OCI-LY3 (cell line): Measurements from ENCODE around the gene HILPDA.
A peak's percentile ranks its signal among the peaks of the same experiment; 100 is the strongest.

Experiments used
- H2AFZ ChIP-seq: fragments of 200-600, 300-600 bp; shearing (Covaris generic); 2 replicates; pipeline ENCODE4 v1.6.0; 2014; ENCODE audit warnings: antibody characterized with exemption, low read depth, low read length
- H3K27ac ChIP-seq: fragments of 200-600, 300-600 bp; sonication (generic); 2 replicates; pipeline ENCODE4 v1.5.1; 2014; ENCODE audit warnings: mild to moderate bottlenecking, low read length, moderate library complexity, mixed read lengths
- H3K27me3 ChIP-seq: fragments of 200-600, 300-600 bp; sonication (generic); 2 replicates; pipeline ENCODE4 v1.6.1; 2014; ENCODE audit warnings: low read depth, low read length, mixed read lengths
- H3K36me3 ChIP-seq: fragments of 200-600, 300-600 bp; sonication (generic); replicated peaks from 2 replicates; pipeline ENCODE3; 2014; ENCODE audit warnings: low read depth, low read length, mixed read lengths
- H3K4me1 ChIP-seq: fragments of 300-600, 200-600 bp; sonication (generic); 2 replicates; pipeline ENCODE4 v1.6.1; 2014; ENCODE audit warnings: low read length, mixed read lengths
- H3K4me2 ChIP-seq: fragments of 200-600, 300-600 bp; sonication (generic); 2 replicates; pipeline ENCODE4 v1.6.1; 2014; ENCODE audit warnings: low read length, mixed read lengths
- H3K4me3 ChIP-seq: fragments of 300-600, 200-600 bp; sonication (generic); 2 replicates; pipeline ENCODE4 v1.5.1; 2014; ENCODE audit warnings: antibody characterized with exemption, mild to moderate bottlenecking, low read length, moderate library complexity
- H3K79me2 ChIP-seq: fragments of 300-600, 200-600 bp; shearing (Covaris generic); 2 replicates; pipeline ENCODE4 v1.6.1; 2014; ENCODE audit warnings: mild to moderate bottlenecking, low read length, mixed read lengths
- H3K9ac ChIP-seq: fragments of 300-600, 200-600 bp; shearing (Covaris generic); 2 replicates; pipeline ENCODE4 v1.6.0; 2014; ENCODE audit warnings: mild to moderate bottlenecking, low read length, moderate library complexity
- H3K9me3 ChIP-seq: fragments of 200-600, 300-600 bp; shearing (Covaris generic); 2 replicates; pipeline ENCODE4 v1.6.1; 2014; ENCODE audit warnings: low read length, mixed read lengths; ENCODE audit not compliant: insufficient read depth
- H4K20me1 ChIP-seq: fragments of 200-600, 300-600 bp; sonication (generic); 2 replicates; pipeline ENCODE4 v1.6.1; 2016; ENCODE audit warnings: low read length, mixed read lengths; ENCODE audit not compliant: insufficient read depth
- EZH2phosphoT487 ChIP-seq: fragments of 200-600 bp; shearing (Covaris generic); IDR thresholded peaks from 2 replicates; pipeline ENCODE4 v1.6.1; 2018; ENCODE audit warnings: antibody characterized with exemption, mixed run types, low read depth
- TF ChIP-seq, protein P1 (sequence below): fragments of 200-600, 300-600 bp; sonication (generic); IDR thresholded peaks from 2 replicates; pipeline ENCODE4 v1.5.1; 2014; ENCODE audit warnings: antibody characterized with exemption, low read length, low read depth

HILPDA gene

DNA sequence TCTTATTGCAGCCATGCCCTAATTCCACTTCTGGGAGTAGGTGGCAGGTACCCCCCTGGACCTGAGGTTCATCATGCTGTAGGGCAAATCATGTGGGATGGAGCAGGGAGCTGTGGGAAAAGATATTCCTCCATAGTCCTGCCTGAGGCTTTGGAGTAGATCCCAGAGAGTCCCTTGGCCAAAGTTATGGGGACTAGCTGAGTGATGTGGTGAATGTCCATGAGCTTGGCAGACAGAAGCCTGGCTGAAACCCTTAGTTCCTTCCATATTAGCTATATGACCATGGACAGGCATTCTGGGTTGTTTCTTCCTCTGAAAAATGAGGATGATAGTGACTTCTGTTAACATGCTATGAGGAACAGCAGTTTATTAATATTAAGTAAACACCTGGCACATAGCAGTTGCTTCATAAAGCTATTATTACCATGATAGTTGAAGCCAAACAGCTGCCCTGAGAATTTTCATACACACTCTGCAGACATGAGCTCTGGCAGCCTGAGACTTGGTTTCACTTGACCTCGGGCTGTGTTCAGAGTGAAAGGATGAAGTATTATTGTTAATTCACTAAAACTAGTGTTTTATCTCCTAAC, 30.9 kb upstream of the HILPDA start:
- peaks cover 23% of the 10 kb centered on the region; the same call in 1 of the 2 replicates for H3K4me1 ChIP-seq
- no peaks in the 10 kb centered on the region for H3K79me2 ChIP-seq
- H3K36me3 ChIP-seq = no peaks in the 10 kb centered on the region
- no peaks in the 10 kb centered on the region for H3K9me3 ChIP-seq
- no peak overlapping the region for H3K4me2 ChIP-seq
- no peak overlapping the region for H2AFZ ChIP-seq
- no peak overlapping the region for H3K9ac ChIP-seq
- H3K4me3 ChIP-seq = no peak overlapping the region
- H3K27ac ChIP-seq = no peak overlapping the region
- TF ChIP-seq EZH2phosphoT487 = no peak
- no peaks in the 10 kb centered on the region for H3K27me3 ChIP-seq
- H4K20me1 ChIP-seq = no peaks in the 10 kb centered on the region

DNA sequence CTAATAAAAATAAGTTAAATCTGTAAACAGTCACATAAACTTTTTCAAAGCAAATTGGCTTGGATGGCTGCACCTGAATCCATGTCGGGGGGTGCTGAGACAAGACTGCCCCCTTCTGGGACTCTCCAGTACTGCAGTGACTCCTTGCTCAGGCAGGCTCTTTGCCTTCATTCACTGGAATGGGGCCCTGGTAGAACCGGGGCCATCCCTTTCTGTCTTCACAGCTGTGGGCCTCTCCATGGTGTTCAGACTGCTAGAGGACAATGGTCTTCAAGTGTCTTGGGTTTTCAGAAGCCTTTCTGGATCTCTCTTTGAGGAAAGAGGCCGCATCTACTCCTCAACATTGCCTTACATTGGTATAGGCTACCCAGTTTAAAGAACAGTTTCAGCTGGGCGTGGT, 29.8 kb upstream of the HILPDA start:
- no peak overlapping the region for H2AFZ ChIP-seq
- H3K4me1 ChIP-seq = peaks cover 30% of the 10 kb centered on the region; the same call in 1 of the 2 replicates
- H3K4me3 ChIP-seq = no peak overlapping the region
- H3K4me2 ChIP-seq = no peak overlapping the region
- TF ChIP-seq, protein P1, sequence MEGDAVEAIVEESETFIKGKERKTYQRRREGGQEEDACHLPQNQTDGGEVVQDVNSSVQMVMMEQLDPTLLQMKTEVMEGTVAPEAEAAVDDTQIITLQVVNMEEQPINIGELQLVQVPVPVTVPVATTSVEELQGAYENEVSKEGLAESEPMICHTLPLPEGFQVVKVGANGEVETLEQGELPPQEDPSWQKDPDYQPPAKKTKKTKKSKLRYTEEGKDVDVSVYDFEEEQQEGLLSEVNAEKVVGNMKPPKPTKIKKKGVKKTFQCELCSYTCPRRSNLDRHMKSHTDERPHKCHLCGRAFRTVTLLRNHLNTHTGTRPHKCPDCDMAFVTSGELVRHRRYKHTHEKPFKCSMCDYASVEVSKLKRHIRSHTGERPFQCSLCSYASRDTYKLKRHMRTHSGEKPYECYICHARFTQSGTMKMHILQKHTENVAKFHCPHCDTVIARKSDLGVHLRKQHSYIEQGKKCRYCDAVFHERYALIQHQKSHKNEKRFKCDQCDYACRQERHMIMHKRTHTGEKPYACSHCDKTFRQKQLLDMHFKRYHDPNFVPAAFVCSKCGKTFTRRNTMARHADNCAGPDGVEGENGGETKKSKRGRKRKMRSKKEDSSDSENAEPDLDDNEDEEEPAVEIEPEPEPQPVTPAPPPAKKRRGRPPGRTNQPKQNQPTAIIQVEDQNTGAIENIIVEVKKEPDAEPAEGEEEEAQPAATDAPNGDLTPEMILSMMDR = peak; percentile 90
- no peak for TF ChIP-seq EZH2phosphoT487
- no peaks in the 10 kb centered on the region for H3K27me3 ChIP-seq
- no peak overlapping the region for H3K9ac ChIP-seq
- no peaks in the 10 kb centered on the region for H3K79me2 ChIP-seq
- no peaks in the 10 kb centered on the region for H3K36me3 ChIP-seq
- H4K20me1 ChIP-seq = no peaks in the 10 kb centered on the region
- H3K27ac ChIP-seq = no peak overlapping the region
- no peaks in the 10 kb centered on the region for H3K9me3 ChIP-seq

DNA sequence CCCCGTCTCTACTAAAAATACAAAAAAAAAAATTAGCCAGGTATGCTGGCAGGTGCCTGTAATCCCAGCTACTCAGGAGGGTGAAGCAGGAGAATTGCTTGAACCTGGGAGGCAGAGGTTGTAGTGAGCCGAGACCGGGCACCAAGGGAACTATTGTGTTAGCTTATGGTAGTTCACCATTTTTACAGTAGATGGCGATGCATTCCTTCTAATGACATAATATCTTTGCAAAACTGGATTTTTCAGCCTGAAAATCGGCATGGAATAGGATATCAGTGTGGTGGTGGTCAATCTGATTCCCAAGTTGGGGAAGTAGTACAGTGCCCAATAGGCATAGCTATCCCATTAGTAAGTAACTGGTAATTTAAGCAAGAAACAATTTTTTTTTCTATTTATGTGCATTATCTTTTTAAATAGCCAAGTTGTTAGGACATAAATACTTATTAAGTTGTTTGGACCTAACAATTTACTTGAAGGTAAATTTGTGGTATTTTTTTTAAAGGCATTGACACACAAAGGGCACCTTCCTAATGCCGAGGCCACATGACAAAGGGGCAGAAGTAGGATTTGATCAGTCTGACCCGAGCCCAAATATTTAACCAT, 28.3 kb upstream of the HILPDA start:
- Histone ChIP-seq H3K4me2 (peak overlapping the region; percentile 31), H2AFZ (no peak overlapping the region), H3K4me1 (peaks cover 39% of the 10 kb centered on the region), H4K20me1 (no peaks in the 10 kb centered on the region), H3K9me3 (no peaks in the 10 kb centered on the region), H3K27ac (no peak overlapping the region), H3K27me3 (no peaks in the 10 kb centered on the region), H3K9ac (no peak overlapping the region), H3K79me2 (no peaks in the 10 kb centered on the region), H3K4me3 (no peak overlapping the region), H3K36me3 (no peaks in the 10 kb centered on the region)
- TF ChIP-seq EZH2phosphoT487 = no peak
- TF ChIP-seq, protein P1 = peak; percentile 77

DNA sequence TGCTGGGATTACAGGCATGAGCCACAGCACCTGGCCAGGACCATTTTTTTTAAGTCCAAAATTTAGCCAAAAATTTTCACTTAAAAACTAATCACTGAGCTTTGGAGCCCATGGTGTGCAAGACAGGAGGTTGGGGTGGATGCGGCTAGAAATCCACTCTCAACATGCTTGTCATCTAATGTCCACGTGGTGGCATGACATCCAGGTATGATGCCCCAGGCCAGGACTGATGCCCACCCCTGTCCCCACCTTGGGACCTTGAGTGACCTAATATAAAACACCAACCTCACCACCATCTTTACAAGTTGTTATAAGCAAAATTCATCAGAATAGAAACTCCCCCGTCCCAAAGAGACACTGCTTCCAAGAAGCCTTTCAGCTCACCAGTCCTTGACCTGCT, 25.5 kb upstream of the HILPDA start:
- H3K36me3 ChIP-seq = no peaks in the 10 kb centered on the region
- no peaks in the 10 kb centered on the region for H3K9me3 ChIP-seq
- no peaks in the 10 kb centered on the region for H4K20me1 ChIP-seq
- H3K4me1 ChIP-seq = peaks cover 49% of the 10 kb centered on the region
- H3K79me2 ChIP-seq = no peaks in the 10 kb centered on the region
- H3K27me3 ChIP-seq = no peaks in the 10 kb centered on the region
- H3K9ac ChIP-seq = no peak overlapping the region
- TF ChIP-seq, protein P1 = peak; percentile 37
- no peak for TF ChIP-seq EZH2phosphoT487
- no peak overlapping the region for H3K4me2 ChIP-seq
- H3K4me3 ChIP-seq = no peak overlapping the region
- no peak overlapping the region for H2AFZ ChIP-seq
- no peak overlapping the region for H3K27ac ChIP-seq
